Measurements from ENCODE around the gene CAVIN2.

DNA sequence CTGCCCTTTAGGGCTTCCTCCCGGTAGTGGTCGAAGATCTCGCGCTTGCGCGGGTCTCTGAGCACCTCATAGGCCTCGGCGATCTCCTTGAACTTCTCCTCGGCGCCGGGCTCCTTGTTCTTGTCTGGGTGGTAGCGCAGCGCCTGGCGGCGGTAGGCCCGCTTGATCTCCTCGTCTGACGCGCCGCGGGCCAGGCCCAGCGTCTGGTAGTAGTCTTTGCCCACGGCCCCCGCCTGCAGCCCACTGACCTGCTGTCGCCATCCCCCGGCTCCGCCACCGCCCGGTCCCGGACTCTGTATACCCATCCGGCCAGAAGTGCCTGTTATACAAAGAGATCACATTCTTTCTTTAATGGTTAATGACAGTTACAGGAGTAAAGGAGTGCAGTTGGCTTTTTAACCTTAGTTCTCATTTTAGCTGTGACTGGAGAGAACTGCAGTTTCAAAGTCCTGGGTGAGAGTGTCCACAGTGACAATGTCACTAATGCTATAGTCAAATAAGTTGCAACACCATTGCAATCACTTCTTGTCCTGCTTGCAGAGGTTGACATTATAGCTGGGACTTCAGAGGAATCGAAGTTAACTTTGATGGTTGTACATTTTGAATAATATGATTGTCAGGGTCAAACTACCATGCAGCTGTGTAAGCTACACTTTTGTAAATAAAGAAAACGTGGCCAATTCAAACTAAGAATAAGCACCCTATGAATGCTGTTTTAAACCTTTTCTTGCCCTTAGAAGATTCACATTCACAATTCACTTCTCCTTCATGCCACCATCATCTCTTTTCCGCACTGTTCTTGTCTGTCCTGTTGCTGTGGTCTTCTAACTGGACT, 35.3 kb upstream of the CAVIN2 start:
- TF ChIP-seq EZH2phosphoT487 (IDR thresholded peaks at IDR 0.05; ENCODE audit: borderline replicate concordance, low read length) = no peak
- no peak for TF ChIP-seq CTCF (IDR thresholded peaks at IDR 0.05; ENCODE audit: low read depth, low read length, poor library complexity, severe bottlenecking)
